ENCODE measurements around the gene STAMBP. TPM values are rescaled to one million over a fixed set of nuclear protein-coding genes. Genes with fewer than 3 reads are reported as not detected.

STAMBP gene
- total and polyA plus RNA-seq, 2 of the 13 experiments (the other 11 are each of a cell fraction or from before 2014, with no cell fraction given) = 49.6 to 53.2 TPM

- TF ChIP-seq ZNF737 (CRISPR knock-in tag; IDR thresholded peaks at IDR 0.05; ENCODE audit: borderline replicate concordance) = no peak
- peak; percentile 62; the same call in 1 of the 2 replicates for TF ChIP-seq MEIS1 (CRISPR knock-in tag; IDR thresholded peaks at IDR 0.05; ENCODE audit: borderline replicate concordance)
- TF ChIP-seq ZNF572 (CRISPR knock-in tag; IDR thresholded peaks at IDR 0.05) = peak; percentile 86; the same call in 1 of the 2 replicates
- TF ChIP-seq PAWR (CRISPR knock-in tag; IDR thresholded peaks at IDR 0.05; ENCODE audit: borderline replicate concordance) = no peak
- TF ChIP-seq ZNF747 (CRISPR knock-in tag; IDR thresholded peaks at IDR 0.05; ENCODE audit: borderline replicate concordance) = peak; percentile 82; the same call in 1 of the 2 replicates
- peak; percentile 79 for TF ChIP-seq SP2 (CRISPR knock-in tag; IDR thresholded peaks at IDR 0.05)
- no peak for TF ChIP-seq NR1H2 (CRISPR knock-in tag; IDR thresholded peaks at IDR 0.05; ENCODE audit: borderline replicate concordance, low read depth)
- TF ChIP-seq MIER3 (CRISPR knock-in tag; IDR thresholded peaks at IDR 0.05; ENCODE audit: borderline replicate concordance) = no peak
- peak; percentile 22; the same call in 1 of the 2 replicates for TF ChIP-seq ZNF331 (CRISPR knock-in tag; IDR thresholded peaks at IDR 0.05)
- TF ChIP-seq, protein P1, sequence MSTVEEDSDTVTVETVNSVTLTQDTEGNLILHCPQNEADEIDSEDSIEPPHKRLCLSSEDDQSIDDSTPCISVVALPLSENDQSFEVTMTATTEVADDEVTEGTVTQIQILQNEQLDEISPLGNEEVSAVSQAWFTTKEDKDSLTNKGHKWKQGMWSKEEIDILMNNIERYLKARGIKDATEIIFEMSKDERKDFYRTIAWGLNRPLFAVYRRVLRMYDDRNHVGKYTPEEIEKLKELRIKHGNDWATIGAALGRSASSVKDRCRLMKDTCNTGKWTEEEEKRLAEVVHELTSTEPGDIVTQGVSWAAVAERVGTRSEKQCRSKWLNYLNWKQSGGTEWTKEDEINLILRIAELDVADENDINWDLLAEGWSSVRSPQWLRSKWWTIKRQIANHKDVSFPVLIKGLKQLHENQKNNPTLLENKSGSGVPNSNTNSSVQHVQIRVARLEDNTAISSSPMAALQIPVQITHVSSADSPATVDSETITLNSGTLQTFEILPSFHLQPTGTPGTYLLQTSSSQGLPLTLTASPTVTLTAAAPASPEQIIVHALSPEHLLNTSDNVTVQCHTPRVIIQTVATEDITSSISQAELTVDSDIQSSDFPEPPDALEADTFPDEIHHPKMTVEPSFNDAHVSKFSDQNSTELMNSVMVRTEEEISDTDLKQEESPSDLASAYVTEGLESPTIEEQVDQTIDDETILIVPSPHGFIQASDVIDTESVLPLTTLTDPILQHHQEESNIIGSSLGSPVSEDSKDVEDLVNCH (CRISPR knock-in tag; IDR thresholded peaks at IDR 0.05) = no peak
- no peak for TF ChIP-seq ZNF720 (CRISPR knock-in tag; IDR thresholded peaks at IDR 0.05)
- TF ChIP-seq HDAC2 (CRISPR knock-in tag; IDR thresholded peaks at IDR 0.05) = peak; percentile 67
- 0 out of 2 replicates have a peak, but pooled peaks have one; percentile 34 for TF ChIP-seq RXRB (CRISPR knock-in tag; IDR thresholded peaks at IDR 0.05; ENCODE audit: borderline replicate concordance)
- TF ChIP-seq FOXK1 (CRISPR knock-in tag; IDR thresholded peaks at IDR 0.05; ENCODE audit: borderline replicate concordance, low read depth) = peak; percentile 38; the same call in 1 of the 2 replicates
- no peak for TF ChIP-seq ZNF124 (CRISPR knock-in tag; IDR thresholded peaks at IDR 0.05)
- no peak for TF ChIP-seq ZHX1 (CRISPR knock-in tag; IDR thresholded peaks at IDR 0.05; ENCODE audit: low read depth)
- TF ChIP-seq, protein P2, sequence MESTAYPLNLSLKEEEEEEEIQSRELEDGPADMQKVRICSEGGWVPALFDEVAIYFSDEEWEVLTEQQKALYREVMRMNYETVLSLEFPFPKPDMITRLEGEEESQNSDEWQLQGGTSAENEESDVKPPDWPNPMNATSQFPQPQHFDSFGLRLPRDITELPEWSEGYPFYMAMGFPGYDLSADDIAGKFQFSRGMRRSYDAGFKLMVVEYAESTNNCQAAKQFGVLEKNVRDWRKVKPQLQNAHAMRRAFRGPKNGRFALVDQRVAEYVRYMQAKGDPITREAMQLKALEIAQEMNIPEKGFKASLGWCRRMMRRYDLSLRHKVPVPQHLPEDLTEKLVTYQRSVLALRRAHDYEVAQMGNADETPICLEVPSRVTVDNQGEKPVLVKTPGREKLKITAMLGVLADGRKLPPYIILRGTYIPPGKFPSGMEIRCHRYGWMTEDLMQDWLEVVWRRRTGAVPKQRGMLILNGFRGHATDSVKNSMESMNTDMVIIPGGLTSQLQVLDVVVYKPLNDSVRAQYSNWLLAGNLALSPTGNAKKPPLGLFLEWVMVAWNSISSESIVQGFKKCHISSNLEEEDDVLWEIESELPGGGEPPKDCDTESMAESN (CRISPR knock-in tag; conservative IDR thresholded peaks at IDR 0.05) = no peak; the same call in 1 of the 2 replicates
- TF ChIP-seq ZNF530 (CRISPR knock-in tag; IDR thresholded peaks at IDR 0.05; ENCODE audit: low read depth) = no peak
- no peak for TF ChIP-seq XBP1 (CRISPR knock-in tag; IDR thresholded peaks at IDR 0.05)
- TF ChIP-seq ZNF781 (CRISPR knock-in tag; IDR thresholded peaks at IDR 0.05; ENCODE audit: borderline replicate concordance, not compliant biosample characterization) = peak; percentile 70
- TF ChIP-seq MTA1 (CRISPR knock-in tag; IDR thresholded peaks at IDR 0.05; ENCODE audit: borderline replicate concordance) = peak; percentile 55; the same call in 1 of the 2 replicates
- peak; percentile 63 for TF ChIP-seq HNRNPLL (IDR thresholded peaks at IDR 0.05; ENCODE audit: low read depth, low read length, poor library complexity, severe bottlenecking)
- TF ChIP-seq ZNF652 (CRISPR knock-in tag; IDR thresholded peaks at IDR 0.05; ENCODE audit: borderline replicate concordance, low read depth) = no peak
Observed at GRCh38 chr2:73828818-73829570, at the start of gene STAMBP (continued).
